HepG2 (cell line): ENCODE measurements around the gene MORC3. TPM values are rescaled to one million over a fixed set of nuclear protein-coding genes. Genes with fewer than 3 reads are reported as not detected.
A peak's percentile ranks its signal among the peaks of the same experiment; 100 is the strongest.

Experiments
- CHD4 ChIP-seq: fragments of 200-600 bp; sonication (generic); IDR thresholded peaks from 2 replicates; pipeline ENCODE4 v1.7.0; 2017; ENCODE audit warnings: mild to moderate bottlenecking, low read length, borderline replicate concordance
- DBP ChIP-seq: sonication (generic); formaldehyde crosslinking; IDR thresholded peaks from 2 replicates; pipeline ENCODE4 v1.4.0; 2020; ENCODE audit warnings: missing genetic modification reagents; ENCODE audit errors: not compliant biosample characterization
- GMEB1 ChIP-seq: sonication (generic); formaldehyde crosslinking; IDR thresholded peaks from 2 replicates; pipeline ENCODE4 v1.5.1; 2020; ENCODE audit warnings: missing genetic modification reagents, mild to moderate bottlenecking, borderline replicate concordance
- GTF2F1 ChIP-seq: fragments of 150-350 bp; IDR thresholded peaks from 2 replicates; pipeline ENCODE4 v1.6.1; 2014; ENCODE audit warnings: low read length
- HNRNPLL ChIP-seq: fragments of 200-400 bp; formaldehyde crosslinking; IDR thresholded peaks from 2 replicates; pipeline ENCODE4 v1.6.1; 2017; ENCODE audit warnings: mild to moderate bottlenecking, low read depth, low read length; ENCODE audit not compliant: poor library complexity, severe bottlenecking
- MTF1 ChIP-seq: sonication (generic); formaldehyde crosslinking; IDR thresholded peaks from 2 replicates; pipeline ENCODE4 v1.5.0; 2020; ENCODE audit warnings: missing genetic modification reagents
- NR3C1 ChIP-seq: sonication (generic); formaldehyde crosslinking; IDR thresholded peaks from 2 replicates; pipeline ENCODE4 v1.4.0; 2020; ENCODE audit warnings: missing genetic modification reagents
- RERE ChIP-seq: IDR thresholded peaks from 2 replicates; pipeline ENCODE4 v1.6.1; 2016; ENCODE audit warnings: low read depth, missing genetic modification reagents, missing compliant biosample characterization
- SMAD9 ChIP-seq: sonication (generic); formaldehyde crosslinking; IDR thresholded peaks from 2 replicates; pipeline ENCODE4 v1.5.1; 2020; ENCODE audit warnings: mild to moderate bottlenecking, missing genetic modification reagents
- TFE3 ChIP-seq: IDR thresholded peaks from 2 replicates; pipeline ENCODE4 v1.6.1; 2016
- TIGD3 ChIP-seq: sonication (generic); formaldehyde crosslinking; IDR thresholded peaks from 2 replicates; pipeline ENCODE4 v1.5.1; 2020; ENCODE audit warnings: mild to moderate bottlenecking, missing genetic modification reagents, borderline replicate concordance
- TOE1 ChIP-seq: sonication (generic); formaldehyde crosslinking; IDR thresholded peaks from 2 replicates; pipeline ENCODE4 v1.4.0; 2020; ENCODE audit warnings: mild to moderate bottlenecking, missing genetic modification reagents
- YEATS2 ChIP-seq: sonication (generic); formaldehyde crosslinking; IDR thresholded peaks from 2 replicates; pipeline ENCODE4 v1.4.0; 2020; ENCODE audit warnings: missing genetic modification reagents, borderline replicate concordance
- ZBTB37 ChIP-seq: sonication (generic); formaldehyde crosslinking; IDR thresholded peaks from 2 replicates; pipeline ENCODE4 v1.4.0; 2020; ENCODE audit warnings: mild to moderate bottlenecking, missing genetic modification reagents
- ZNF713 ChIP-seq: sonication (generic); formaldehyde crosslinking; IDR thresholded peaks from 2 replicates; pipeline ENCODE4 v1.4.0; 2020; ENCODE audit warnings: mild to moderate bottlenecking, missing genetic modification reagents
- ZNF773 ChIP-seq: sonication (generic); formaldehyde crosslinking; IDR thresholded peaks from 2 replicates; pipeline ENCODE4 v1.4.0; 2020; ENCODE audit warnings: missing genetic modification reagents, borderline replicate concordance
- polyA plus RNA-seq, 8 experiments: library from polyadenylated mRNA; depleted of rRNA in 3 of 8; stranded (reverse) in 7 of 8; unstranded in 1 of 8; fragments of >200 nt; fragmentation: Illumina TruSeq in 4 of 8; extraction: Trizol in 4 of 8; gene quantifications; 2 replicates each; pipeline versions ENCODE4 v1.2.1 to v1.2.3, GENCODE V29; 2011 to 2016; ENCODE audit warnings: low read depth in 4 of 8, missing spikeins in 1 of 8, mixed read lengths in 1 of 8; ENCODE audit not compliant: insufficient read depth in 1 of 8
- total RNA-seq, 5 experiments: library from RNA; depleted of rRNA; stranded (reverse); fragments of >200 nt; fragmentation: Illumina TruSeq; extraction: Trizol; gene quantifications; 2 replicates each; pipeline ENCODE4 v1.2.3, GENCODE V29; 2016; ENCODE audit warnings: low read depth in 1 of 5

Gene MORC3
- total and polyA plus RNA-seq, 2 of the 13 experiments (the other 11 are each of a cell fraction or from before 2014, with no cell fraction given), result 12.9 to 19.5 TPM

- TF ChIP-seq RERE (no peak), DBP (CRISPR knock-in tag) (no peak), MTF1 (CRISPR knock-in tag) (no peak), TIGD3 (CRISPR knock-in tag) (no peak), TOE1 (CRISPR knock-in tag) (no peak; the same call in 1 of the 2 replicates), YEATS2 (CRISPR knock-in tag) (peak; percentile 77; the same call in 1 of the 2 replicates), ZNF713 (CRISPR knock-in tag) (peak; percentile 26; the same call in 1 of the 2 replicates), SMAD9 (CRISPR knock-in tag) (no peak), GMEB1 (CRISPR knock-in tag) (peak; percentile 52; the same call in 1 of the 2 replicates), TFE3 (no peak), HNRNPLL (peak; percentile 83), NR3C1 (CRISPR knock-in tag) (no peak), ZNF773 (peak; percentile 34; the same call in 1 of the 2 replicates), GTF2F1 (no peak), ZBTB37 (CRISPR knock-in tag) (no peak), CHD4 (0 out of 2 replicates have a peak, but pooled peaks have one; percentile 1)
These were observed at the start of gene MORC3 (continued) for GRCh38 chr21:36319767-36320420.
